GM23248 (cell line): ENCODE measurements around the gene TMEM94. TPM values are rescaled to one million over a fixed set of nuclear protein-coding genes. Genes with fewer than 3 reads are reported as not detected.

Experiments used
- DNase-seq: peaks from one replicate; pipeline ENCODE4 v3.0.0-alpha.2; 2015
- H2AFZ ChIP-seq: fragments of 200-600 bp; sonication (generic); 2 replicates; pipeline ENCODE4 v1.6.1; 2016; ENCODE audit warnings: antibody characterized with exemption
- H3F3A ChIP-seq: fragments of 200-600 bp; sonication (generic); 2 replicates; pipeline ENCODE4 v1.6.1; 2016; ENCODE audit warnings: mild to moderate bottlenecking, antibody characterized with exemption, mixed run types; ENCODE audit not compliant: insufficient read depth
- H3K27ac ChIP-seq: fragments of 200-600 bp; sonication (generic); 2 replicates; pipeline ENCODE4 v1.5.1; 2016; ENCODE audit warnings: mild to moderate bottlenecking
- H3K27me3 ChIP-seq: fragments of 200-600 bp; sonication (generic); replicated peaks from 2 replicates; pipeline ENCODE4 v1.6.1; 2016; ENCODE audit warnings: mild to moderate bottlenecking; ENCODE audit not compliant: insufficient read depth
- H3K36me3 ChIP-seq: fragments of 200-600 bp; sonication (generic); 2 replicates; pipeline ENCODE4 v1.6.1; 2016; ENCODE audit warnings: low read depth, mild to moderate bottlenecking
- H3K4me1 ChIP-seq: fragments of 200-600 bp; sonication (generic); 2 replicates; pipeline ENCODE4 v1.6.1; 2016; ENCODE audit warnings: mild to moderate bottlenecking; ENCODE audit not compliant: insufficient read depth
- H3K4me2 ChIP-seq: fragments of 200-600 bp; sonication (generic); one replicate; pipeline ENCODE4 v1.6.1; 2016; ENCODE audit warnings: mild to moderate bottlenecking; ENCODE audit not compliant: unreplicated experiment
- H3K4me3 ChIP-seq: fragments of 200-600 bp; sonication (generic); 2 replicates; pipeline ENCODE4 v1.5.1; 2016; ENCODE audit warnings: mild to moderate bottlenecking
- H3K79me2 ChIP-seq: fragments of 200-600 bp; sonication (generic); 2 replicates; pipeline ENCODE4 v1.6.1; 2016; ENCODE audit warnings: mild to moderate bottlenecking; ENCODE audit not compliant: insufficient read depth
- H3K9ac ChIP-seq: fragments of 200-600 bp; sonication (generic); 2 replicates; pipeline ENCODE4 v1.6.1; 2016; ENCODE audit warnings: mild to moderate bottlenecking
- H3K9me2 ChIP-seq: fragments of 200-600 bp; sonication (generic); 2 replicates; pipeline ENCODE4 v1.6.1; 2016; ENCODE audit warnings: mixed run types, mild to moderate bottlenecking, moderate library complexity; ENCODE audit not compliant: insufficient read depth
- H3K9me3 ChIP-seq: fragments of 200-600 bp; sonication (generic); one replicate; pipeline ENCODE4 v1.6.1; 2017; ENCODE audit warnings: low read depth
- H4K20me1 ChIP-seq: fragments of 200-600 bp; sonication (generic); 2 replicates; pipeline ENCODE4 v1.6.0; 2016; ENCODE audit not compliant: insufficient read depth
- EZH2 ChIP-seq: fragments of 200-600 bp; sonication (generic); IDR thresholded peaks from 2 replicates; pipeline ENCODE4 v1.6.1; 2018; ENCODE audit warnings: antibody characterized with exemption, mild to moderate bottlenecking; ENCODE audit not compliant: insufficient read depth, poor library complexity, severe bottlenecking
- EZH2phosphoT487 ChIP-seq: fragments of 200-600 bp; sonication (generic); IDR thresholded peaks from 2 replicates; pipeline ENCODE4 v1.6.1; 2018; ENCODE audit warnings: antibody characterized with exemption, moderate library complexity, mild to moderate bottlenecking, low read depth; ENCODE audit not compliant: insufficient read depth
- WGBS, 2 experiments: methylation state at CpG; one replicate each; pipeline ENCODE4 v1.1.6; 2015 to 2017; ENCODE audit warnings: low lambda C conversion rate in 2 of 2, low coverage in 1 of 2; ENCODE audit errors: missing lambda C conversion rate in 2 of 2; 5-methylcytosine and 5-hydroxymethylcytosine counted together
- in situ Hi-C: fragments of 300-500 bp; cut with MboI; formaldehyde crosslinking; loops from 2 replicates; pipeline ENCODE4 v1.15.0; 2020
- polyA plus RNA-seq: library from polyadenylated mRNA; unstranded; fragments of >200 nt; fragmentation: Nextera tagmentation; extraction: Ambion mirVana; gene quantifications from 2 replicates; pipeline ENCODE4 v1.2.1, GENCODE V29; 2016
- total RNA-seq: library from RNA; depleted of rRNA; stranded (reverse); fragments of >200 nt; shearing (Covaris generic); gene quantifications from 2 replicates; pipeline ENCODE4 v1.2.3, GENCODE V29; 2014

TMEM94 gene
- total and polyA plus RNA-seq, 2 experiments from 2014 or later = 14.3 to 24.5 TPM

- no peaks in the 10 kb centered on the region for H4K20me1 ChIP-seq
- no peaks in the 10 kb centered on the region for H3K9me2 ChIP-seq
- 66% methylated on average over 13 of the region's 13 CpGs for WGBS, 2 experiments
- no peak for DNase-seq
- no peak overlapping the region for H3K4me3 ChIP-seq
- H3K9me3 ChIP-seq = no peaks in the 10 kb centered on the region
- H3K4me1 ChIP-seq = no peaks in the 10 kb centered on the region
- no peak overlapping the region for H3K9ac ChIP-seq
- no peak overlapping the region for H3K4me2 ChIP-seq
- H3F3A ChIP-seq = no peaks in the 10 kb centered on the region
- TF ChIP-seq EZH2 (no peak), EZH2phosphoT487 (no peak)
- H3K27ac ChIP-seq = no peak overlapping the region
- in situ Hi-C loops = no loop called here
- H3K36me3 ChIP-seq = no peaks in the 10 kb centered on the region
- H3K79me2 ChIP-seq = no peaks in the 10 kb centered on the region
- no peaks in the 10 kb centered on the region; the same call in 1 of the 2 replicates for H3K27me3 ChIP-seq
- no peak overlapping the region for H2AFZ ChIP-seq
Measured at GRCh38 chr17:75539967-75540729, 83.7 kb downstream of the TMEM94 start.

- no peaks in the 10 kb centered on the region for H3K9me2 ChIP-seq
- no peak overlapping the region for H3K4me3 ChIP-seq
- no peak overlapping the region for H2AFZ ChIP-seq
- no peak overlapping the region for H3K9ac ChIP-seq
- no peaks in the 10 kb centered on the region; the same call in 1 of the 2 replicates for H3K27me3 ChIP-seq
- no peaks in the 10 kb centered on the region for H3K36me3 ChIP-seq
- no peaks in the 10 kb centered on the region for H4K20me1 ChIP-seq
- H3K9me3 ChIP-seq = no peaks in the 10 kb centered on the region
- H3K79me2 ChIP-seq = no peaks in the 10 kb centered on the region
- in situ Hi-C loops = no loop called here
- WGBS, 2 experiments = 54 to 57% methylated on average over 4 of the region's 4 CpGs
- H3F3A ChIP-seq = no peaks in the 10 kb centered on the region
- H3K4me1 ChIP-seq = no peaks in the 10 kb centered on the region
- no peak overlapping the region for H3K27ac ChIP-seq
- DNase-seq = no peak
- TF ChIP-seq EZH2 = no peak
- TF ChIP-seq EZH2phosphoT487 = no peak
- H3K4me2 ChIP-seq = no peak overlapping the region
Measured at GRCh38 chr17:75540923-75541503, 84.6 kb downstream of the TMEM94 start.

GRCh38 chr17:75542229-75542628 is 85.8 kb downstream of the TMEM94 start:
- Histone ChIP-seq H3K9ac (no peak overlapping the region), H4K20me1 (no peaks in the 10 kb centered on the region), H3K9me3 (no peaks in the 10 kb centered on the region), H3K4me1 (no peaks in the 10 kb centered on the region), H3K4me3 (no peak overlapping the region), H3K27ac (no peak overlapping the region), H3F3A (no peaks in the 10 kb centered on the region), H2AFZ (no peak overlapping the region), H3K36me3 (no peaks in the 10 kb centered on the region), H3K9me2 (no peaks in the 10 kb centered on the region), H3K4me2 (no peak overlapping the region), H3K27me3 (no peaks in the 10 kb centered on the region), H3K79me2 (no peaks in the 10 kb centered on the region)
- WGBS, 2 experiments = 86 to 91% methylated on average over 8 of the region's 8 CpGs
- DNase-seq = no peak
- TF ChIP-seq EZH2 = no peak
- TF ChIP-seq EZH2phosphoT487 = no peak
- in situ Hi-C loops = no loop called here

GRCh38 chr17:75542728-75543336 is 86.4 kb downstream of the TMEM94 start:
- Histone ChIP-seq H3K36me3 (no peaks in the 10 kb centered on the region), H3K79me2 (no peaks in the 10 kb centered on the region), H3K4me2 (no peak overlapping the region), H3K4me3 (no peak overlapping the region), H3K9ac (no peak overlapping the region), H3F3A (no peaks in the 10 kb centered on the region), H3K9me3 (no peaks in the 10 kb centered on the region), H2AFZ (no peak overlapping the region), H4K20me1 (no peaks in the 10 kb centered on the region), H3K27ac (no peak overlapping the region), H3K27me3 (no peaks in the 10 kb centered on the region), H3K4me1 (no peaks in the 10 kb centered on the region), H3K9me2 (no peaks in the 10 kb centered on the region)
- DNase-seq = no peak
- in situ Hi-C loops = no loop called here
- TF ChIP-seq EZH2phosphoT487 (no peak), EZH2 (no peak)
- 72 to 76% methylated on average over 15 of the region's 15 CpGs for WGBS, 2 experiments
